Keratinocyte (primary cell): ENCODE results near the gene TMEM185A. TPM values are rescaled to one million over a fixed set of nuclear protein-coding genes. Genes with fewer than 3 reads are reported as not detected.

Source experiments
- DNase-seq: peaks from one replicate; pipeline ENCODE4 v3.0.0-alpha.2; 2011; ENCODE audit warnings: low read depth, missing footprints, low spot score
- FAIRE-seq: peaks from 2 replicates; lab custom pipeline; 2011; peaks lifted over from hg19 to GRCh38; lab: Jason Lieb, UNC
- H2AFZ ChIP-seq: 2 replicates; pipeline ENCODE4 v1.6.0; 2012; ENCODE audit warnings: low read length, control low read depth, inconsistent platforms; ENCODE audit not compliant: control insufficient read depth
- H3K27ac ChIP-seq: 2 replicates; pipeline ENCODE4 v1.5.1; 2011; ENCODE audit warnings: low read length; ENCODE audit not compliant: control insufficient read depth, insufficient read depth
- H3K27me3 ChIP-seq: 3 replicates; pipeline ENCODE4 v1.6.0; 2011; ENCODE audit warnings: low read length; ENCODE audit not compliant: control insufficient read depth, insufficient read depth; ENCODE audit errors: extremely low read depth
- H3K36me3 ChIP-seq, 2 experiments: 2 replicates in 1 of 2; 3 replicates in 1 of 2; pipeline ENCODE4 v1.5.1; 2011; ENCODE audit warnings: low read length in 2 of 2, mild to moderate bottlenecking in 1 of 2; ENCODE audit not compliant: control insufficient read depth in 2 of 2, insufficient read depth in 2 of 2; ENCODE audit errors: extremely low read depth in 1 of 2
- H3K4me1 ChIP-seq: 3 replicates; pipeline ENCODE4 v1.5.1; 2011; ENCODE audit warnings: low read length; ENCODE audit not compliant: control insufficient read depth, insufficient read depth; ENCODE audit errors: extremely low read depth
- H3K4me2 ChIP-seq: 3 replicates; pipeline ENCODE4 v1.6.0; 2011; ENCODE audit warnings: low read depth, low read length; ENCODE audit not compliant: control insufficient read depth, insufficient read depth; ENCODE audit errors: extremely low read depth
- H3K4me3 ChIP-seq, 3 experiments: fragments of 200-600 bp in 1 of 3; sonication (generic) in 1 of 3; 2 replicates in 2 of 3; 3 replicates in 1 of 3; pipeline ENCODE4 v1.5.1; 2011 to 2016; ENCODE audit warnings: low read length in 3 of 3, mild to moderate bottlenecking in 3 of 3, control low read depth in 2 of 3, inconsistent platforms in 1 of 3, low read depth in 1 of 3, mixed read lengths in 1 of 3, mixed run types in 1 of 3, moderate library complexity in 1 of 3; ENCODE audit not compliant: control insufficient read depth in 2 of 3, insufficient read depth in 2 of 3; ENCODE audit errors: extremely low read depth in 1 of 3
- H3K79me2 ChIP-seq: 2 replicates; pipeline ENCODE4 v1.6.0; 2012; ENCODE audit warnings: low read length; ENCODE audit not compliant: control insufficient read depth, insufficient read depth
- H3K9ac ChIP-seq: 3 replicates; pipeline ENCODE4 v1.6.0; 2011; ENCODE audit warnings: low read length; ENCODE audit not compliant: control insufficient read depth, insufficient read depth; ENCODE audit errors: extremely low read depth
- H3K9me1 ChIP-seq: 3 replicates; pipeline ENCODE4 v1.6.0; 2011; ENCODE audit warnings: low read length; ENCODE audit not compliant: control insufficient read depth, insufficient read depth; ENCODE audit errors: extremely low read depth
- H3K9me3 ChIP-seq: 2 replicates; pipeline ENCODE4 v1.5.1; 2012; ENCODE audit warnings: low read depth, low read length; ENCODE audit not compliant: control insufficient read depth
- H4K20me1 ChIP-seq: 3 replicates; pipeline ENCODE4 v1.6.0; 2011; ENCODE audit warnings: low read length; ENCODE audit not compliant: control insufficient read depth, insufficient read depth; ENCODE audit errors: extremely low read depth
- EZH2 ChIP-seq: IDR thresholded peaks from one replicate; pipeline ENCODE4 v1.6.1; 2012; ENCODE audit warnings: inconsistent platforms, mild to moderate bottlenecking, low read length, moderate library complexity
- dilution Hi-C: fragments of 300-500 bp; cut with MboI; formaldehyde crosslinking; loops from one replicate; pipeline ENCODE4 v1.7.0; 2020; ENCODE audit warnings: low sequenced_read_pairs; ENCODE audit not compliant: extremely low pct_ligation_motif_present
- polyA plus RNA-seq, 5 experiments: library from polyadenylated mRNA; depleted of rRNA in 3 of 5; stranded (reverse) in 3 of 5; stranded (forward) in 1 of 5; unstranded in 1 of 5; fragments of >200 nt; gene quantifications; 1 replicate in 1 of 5; 2 replicates in 3 of 5; 3 replicates in 1 of 5; pipeline versions ENCODE4 v1.2.1 to v1.2.3, GENCODE V29; 2011 to 2012; ENCODE audit warnings: missing spikeins in 2 of 5, low read depth in 1 of 5, low replicate concordance in 1 of 5
- TF ChIP-seq, protein P1 (sequence below), 3 experiments: IDR thresholded peaks in 1 of 3; conservative IDR thresholded peaks in 1 of 3; optimal IDR thresholded peaks in 1 of 3; 2 replicates in 2 of 3; 3 replicates in 1 of 3; pipeline versions ENCODE3 to v1.5.1; 2011; ENCODE audit warnings: low read length in 3 of 3, mild to moderate bottlenecking in 3 of 3, moderate library complexity in 2 of 3, control low read depth in 1 of 3, inconsistent platforms in 1 of 3; ENCODE audit not compliant: insufficient read depth in 2 of 3; ENCODE audit errors: extremely low read depth in 1 of 3

The TMEM185A gene
- polyA plus RNA-seq, 1 donor (not counting 4 experiments of a cell fraction or from before 2014, with no cell fraction given), result 23.0 TPM

DNA sequence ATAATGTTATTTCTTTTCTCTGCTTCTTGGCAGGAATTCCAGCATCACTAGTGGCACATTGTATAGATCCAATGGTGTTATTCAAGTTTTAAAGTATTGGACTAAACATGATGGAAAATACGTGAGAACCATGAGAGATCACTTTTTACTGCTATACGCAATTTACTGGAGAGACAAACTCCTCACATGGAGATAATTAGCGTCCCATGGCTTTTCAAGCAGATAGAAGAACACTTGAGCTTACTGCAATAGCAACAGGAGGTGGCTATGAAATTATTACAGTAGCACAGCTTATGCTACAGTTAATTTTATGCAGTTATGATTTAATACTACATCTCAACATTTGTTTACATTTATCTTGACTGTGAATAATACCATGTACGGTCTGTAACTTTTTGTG is 11.9 kb upstream of the TMEM185A start:
- no peaks in the 10 kb centered on the region for H3K9me1 ChIP-seq
- H3K9me3 ChIP-seq, result no peaks in the 10 kb centered on the region
- no peak overlapping the region for H3K4me3 ChIP-seq
- H3K4me2 ChIP-seq, result no peak overlapping the region
- FAIRE-seq (no peak), DNase-seq (no peak)
- H4K20me1 ChIP-seq, result no peaks in the 10 kb centered on the region
- H3K9ac ChIP-seq, result no peak overlapping the region
- dilution Hi-C loops, result no loop called here
- no peaks in the 10 kb centered on the region for H3K79me2 ChIP-seq
- H3K27me3 ChIP-seq, result no peaks in the 10 kb centered on the region
- TF ChIP-seq, protein P1, sequence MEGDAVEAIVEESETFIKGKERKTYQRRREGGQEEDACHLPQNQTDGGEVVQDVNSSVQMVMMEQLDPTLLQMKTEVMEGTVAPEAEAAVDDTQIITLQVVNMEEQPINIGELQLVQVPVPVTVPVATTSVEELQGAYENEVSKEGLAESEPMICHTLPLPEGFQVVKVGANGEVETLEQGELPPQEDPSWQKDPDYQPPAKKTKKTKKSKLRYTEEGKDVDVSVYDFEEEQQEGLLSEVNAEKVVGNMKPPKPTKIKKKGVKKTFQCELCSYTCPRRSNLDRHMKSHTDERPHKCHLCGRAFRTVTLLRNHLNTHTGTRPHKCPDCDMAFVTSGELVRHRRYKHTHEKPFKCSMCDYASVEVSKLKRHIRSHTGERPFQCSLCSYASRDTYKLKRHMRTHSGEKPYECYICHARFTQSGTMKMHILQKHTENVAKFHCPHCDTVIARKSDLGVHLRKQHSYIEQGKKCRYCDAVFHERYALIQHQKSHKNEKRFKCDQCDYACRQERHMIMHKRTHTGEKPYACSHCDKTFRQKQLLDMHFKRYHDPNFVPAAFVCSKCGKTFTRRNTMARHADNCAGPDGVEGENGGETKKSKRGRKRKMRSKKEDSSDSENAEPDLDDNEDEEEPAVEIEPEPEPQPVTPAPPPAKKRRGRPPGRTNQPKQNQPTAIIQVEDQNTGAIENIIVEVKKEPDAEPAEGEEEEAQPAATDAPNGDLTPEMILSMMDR (optimal IDR thresholded peaks at IDR 0.05 in 1 of 3, IDR thresholded peaks at IDR 0.05 in 1 of 3, conservative IDR thresholded peaks at IDR 0.05 in 1 of 3; ENCODE audit: extremely low read depth in 1 of 3, insufficient read depth in 2 of 3, low read length in 3 of 3), result no peak
- TF ChIP-seq EZH2, result no peak
- no peaks in the 10 kb centered on the region for H3K36me3 ChIP-seq
- no peak overlapping the region for H2AFZ ChIP-seq
- H3K27ac ChIP-seq, result no peak overlapping the region
- H3K4me1 ChIP-seq, result peaks cover 3% of the 10 kb centered on the region

DNA sequence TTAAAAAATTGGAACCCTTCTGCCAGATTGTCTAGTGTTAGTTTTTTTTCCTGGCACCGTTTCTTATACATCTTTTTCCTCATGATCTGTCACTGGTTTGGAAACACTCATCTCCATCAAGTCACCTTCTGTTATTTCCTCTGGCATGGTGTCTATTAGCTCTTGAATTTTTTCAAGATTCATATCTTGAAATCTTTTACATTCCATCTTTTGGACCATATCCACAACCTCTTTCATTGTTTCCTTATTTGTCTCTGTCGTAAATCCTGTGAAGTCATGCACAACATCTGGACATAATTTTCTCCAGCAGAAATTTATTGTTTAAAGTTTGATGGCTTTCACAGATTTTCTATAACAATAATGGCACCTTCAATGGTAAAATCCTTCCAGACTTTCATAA is 10.2 kb upstream of the TMEM185A start:
- H3K79me2 ChIP-seq, result no peaks in the 10 kb centered on the region
- H3K9me3 ChIP-seq, result no peaks in the 10 kb centered on the region
- H3K4me2 ChIP-seq, result no peak overlapping the region
- no peak overlapping the region for H3K9ac ChIP-seq
- TF ChIP-seq, protein P1 (optimal IDR thresholded peaks at IDR 0.05 in 1 of 3, IDR thresholded peaks at IDR 0.05 in 1 of 3, conservative IDR thresholded peaks at IDR 0.05 in 1 of 3; ENCODE audit: extremely low read depth in 1 of 3, insufficient read depth in 2 of 3, low read length in 3 of 3), result no peak
- TF ChIP-seq EZH2, result no peak
- dilution Hi-C loops, result no loop called here
- no peaks in the 10 kb centered on the region for H4K20me1 ChIP-seq
- no peaks in the 10 kb centered on the region for H3K36me3 ChIP-seq
- no peak overlapping the region for H3K27ac ChIP-seq
- no peak overlapping the region for H2AFZ ChIP-seq
- H3K4me1 ChIP-seq, result peaks cover 3% of the 10 kb centered on the region
- H3K27me3 ChIP-seq, result no peaks in the 10 kb centered on the region
- FAIRE-seq (no peak), DNase-seq (no peak)
- H3K4me3 ChIP-seq, result no peak overlapping the region
- no peaks in the 10 kb centered on the region for H3K9me1 ChIP-seq
